Measurements from ENCODE around the gene SH3BGRL2.
"Not testable (repeated sequence)": the region's sequence is repeated elsewhere in the genome, so short reads cannot be mapped to it uniquely, and the experiment has no call there.

The SH3BGRL2 gene

DNA sequence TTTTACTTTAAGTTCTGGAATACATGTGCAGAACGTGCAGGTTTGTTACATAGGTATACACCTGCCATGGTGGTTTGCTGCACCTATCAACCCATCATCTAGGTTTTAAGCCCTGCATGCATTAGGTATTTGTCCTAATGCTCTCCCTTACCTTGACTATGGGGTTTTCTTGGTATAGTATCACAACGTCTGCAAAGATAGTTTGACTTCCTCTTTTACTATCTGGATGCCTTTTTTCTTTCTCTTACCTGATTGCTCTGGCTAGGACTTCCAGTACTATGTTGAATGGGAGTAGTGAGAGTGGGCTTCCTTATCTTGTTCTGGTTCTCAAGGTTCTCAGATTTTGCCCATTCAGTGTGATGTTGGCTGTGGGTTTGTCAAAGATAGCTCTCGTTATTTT is 115.2 kb downstream of the SH3BGRL2 start:
- H3K36me3 ChIP-seq (ENCODE audit: control insufficient read depth in 4 of 4, insufficient read depth in 4 of 4, low read length in 3 of 4); H3K4me3 ChIP-seq (ENCODE audit: control insufficient read depth in 1 of 7, extremely low read depth in 1 of 7, insufficient read depth in 4 of 7, low read depth in 2 of 7, low read length in 6 of 7); POLR2A ChIA-PET; H3K9me3 ChIP-seq (ENCODE audit: control extremely low read depth in 1 of 5, control insufficient read depth in 4 of 5, insufficient read depth in 2 of 5, low read depth in 1 of 5, low read length in 4 of 5); H3K27me3 ChIP-seq (replicated peaks in 2 of 5; ENCODE audit: control insufficient read depth in 4 of 5, insufficient read depth in 5 of 5, low read length in 4 of 5); CTCF ChIA-PET; H3K4me1 ChIP-seq (ENCODE audit: control extremely low read depth in 1 of 4, control insufficient read depth in 4 of 4, insufficient read depth in 4 of 4, low read length in 3 of 4); DNase-seq; H3K27ac ChIP-seq (ENCODE audit: insufficient read depth in 1 of 2, low read depth in 1 of 2, low read length in 2 of 2, poor library complexity in 1 of 2, severe bottlenecking in 2 of 2): not testable (repeated sequence)
- WGBS (ENCODE audit: insufficient coverage): 90% methylated on average over 2 of the region's 3 CpGs

DNA sequence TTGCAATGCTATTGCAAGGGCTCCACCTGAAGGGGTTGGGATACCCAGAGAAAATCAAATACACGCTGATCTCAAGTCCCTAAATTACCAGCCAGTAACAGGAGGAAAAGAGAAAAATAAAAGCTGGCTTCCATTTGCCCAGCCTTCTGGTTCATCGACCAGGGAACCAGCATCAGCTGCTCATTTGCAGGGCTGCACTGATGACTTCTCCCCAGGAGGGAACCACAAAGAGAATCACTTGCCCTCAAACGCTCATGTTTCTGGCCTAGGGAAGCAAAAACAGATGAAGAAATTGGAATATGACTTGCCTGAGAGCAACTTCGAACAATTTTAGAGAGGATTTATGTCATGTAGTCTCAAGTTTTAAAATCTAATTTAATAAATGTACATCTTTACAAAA is 119.7 kb downstream of the SH3BGRL2 start:
- Histone ChIP-seq H3K9me3 (ENCODE audit: control extremely low read depth in 1 of 5, control insufficient read depth in 4 of 5, insufficient read depth in 2 of 5, low read depth in 1 of 5, low read length in 4 of 5) (no peaks in the 10 kb centered on the region), H3K27ac (ENCODE audit: insufficient read depth in 1 of 2, low read depth in 1 of 2, low read length in 2 of 2, poor library complexity in 1 of 2, severe bottlenecking in 2 of 2) (no peak overlapping the region), H3K4me3 (ENCODE audit: control insufficient read depth in 1 of 7, extremely low read depth in 1 of 7, insufficient read depth in 4 of 7, low read depth in 2 of 7, low read length in 6 of 7) (no peak overlapping the region), H3K27me3 (replicated peaks in 2 of 5; ENCODE audit: control insufficient read depth in 4 of 5, insufficient read depth in 5 of 5, low read length in 4 of 5) (peaks cover 0 to 9% (median 3%) of the 10 kb centered on the region in 5 experiments), H3K36me3 (ENCODE audit: control insufficient read depth in 4 of 4, insufficient read depth in 4 of 4, low read length in 3 of 4) (no peaks in the 10 kb centered on the region), H3K4me1 (ENCODE audit: control extremely low read depth in 1 of 4, control insufficient read depth in 4 of 4, insufficient read depth in 4 of 4, low read length in 3 of 4) (no peaks in the 10 kb centered on the region)
- POLR2A ChIA-PET: no interaction called here
- DNase-seq: no peak
- CTCF ChIA-PET: no interaction called here
- 59% methylated on average over 3 of the region's 4 CpGs for WGBS (ENCODE audit: insufficient coverage)
